DOHH2 (cell line): Measurements from ENCODE around the gene SMC1B.

ENCODE experiments used
- H3F3A ChIP-seq: fragments of 200-600 bp; sonication (generic), shearing (Covaris generic); 2 replicates; pipeline ENCODE4 v1.6.0; 2016; ENCODE audit warnings: antibody characterized with exemption, mild to moderate bottlenecking; ENCODE audit not compliant: control insufficient read depth, insufficient read depth
- H3K27ac ChIP-seq: fragments of 200-600 bp; sonication (generic); 2 replicates; pipeline ENCODE4 v1.5.1; 2014; ENCODE audit warnings: low read depth, mild to moderate bottlenecking, low read length, moderate library complexity
- H3K27me3 ChIP-seq: fragments of 200-600 bp; sonication (generic); 2 replicates; pipeline ENCODE4 v1.6.1; 2014; ENCODE audit warnings: mild to moderate bottlenecking, low read length, mixed read lengths; ENCODE audit not compliant: control insufficient read depth
- H3K36me3 ChIP-seq: fragments of 200-600 bp; sonication (generic); 2 replicates; pipeline ENCODE4 v1.6.1; 2014; ENCODE audit warnings: mild to moderate bottlenecking, low read length, moderate library complexity, mixed read lengths; ENCODE audit not compliant: control insufficient read depth
- H3K4me1 ChIP-seq: fragments of 200-600 bp; sonication (generic); 2 replicates; pipeline ENCODE4 v1.6.1; 2014; ENCODE audit warnings: mild to moderate bottlenecking, low read length, mixed read lengths; ENCODE audit not compliant: control insufficient read depth
- H3K4me2 ChIP-seq: fragments of 200-600 bp; sonication (generic); 2 replicates; pipeline ENCODE4 v1.6.0; 2014; ENCODE audit warnings: mild to moderate bottlenecking, low read length, moderate library complexity
- H3K4me3 ChIP-seq: fragments of 200-600 bp; sonication (generic); 2 replicates; pipeline ENCODE4 v1.5.1; 2014; ENCODE audit warnings: mild to moderate bottlenecking, low read length, mixed read lengths
- H3K79me2 ChIP-seq: fragments of 200-600 bp; sonication (generic); 2 replicates; pipeline ENCODE4 v1.6.1; 2014; ENCODE audit warnings: mild to moderate bottlenecking, low read length, mixed read lengths; ENCODE audit not compliant: control insufficient read depth
- H3K9me2 ChIP-seq: fragments of 200-600 bp; sonication (generic); replicated peaks from 2 replicates; pipeline ENCODE4 v1.6.1; 2014; ENCODE audit warnings: mild to moderate bottlenecking, low read length, mixed read lengths; ENCODE audit not compliant: control insufficient read depth
- H3K9me3 ChIP-seq: fragments of 200-600 bp; sonication (generic); 2 replicates; pipeline ENCODE4 v1.6.1; 2014; ENCODE audit warnings: antibody characterized with exemption, low read length, mixed read lengths; ENCODE audit not compliant: control insufficient read depth, insufficient read depth
- H4K20me1 ChIP-seq: fragments of 200-600 bp; sonication (generic); 2 replicates; pipeline ENCODE4 v1.6.0; 2014; ENCODE audit warnings: low read depth, mild to moderate bottlenecking, antibody characterized with exemption, low read length, moderate library complexity; ENCODE audit not compliant: control insufficient read depth, insufficient read depth
- EZH2phosphoT487 ChIP-seq: fragments of 200-600 bp; sonication (generic); IDR thresholded peaks from 2 replicates; pipeline ENCODE4 v1.6.1; 2017; ENCODE audit warnings: borderline replicate concordance, mild to moderate bottlenecking, antibody characterized with exemption, low read length, moderate library complexity, mixed read lengths
- TF ChIP-seq, protein P1 (sequence below): fragments of 200-600 bp; sonication (generic); IDR thresholded peaks from one replicate; pipeline ENCODE4 v1.5.1; 2014; ENCODE audit warnings: antibody characterized with exemption, mild to moderate bottlenecking, low read depth, low read length; ENCODE audit not compliant: poor library complexity, severe bottlenecking

Gene SMC1B

DNA sequence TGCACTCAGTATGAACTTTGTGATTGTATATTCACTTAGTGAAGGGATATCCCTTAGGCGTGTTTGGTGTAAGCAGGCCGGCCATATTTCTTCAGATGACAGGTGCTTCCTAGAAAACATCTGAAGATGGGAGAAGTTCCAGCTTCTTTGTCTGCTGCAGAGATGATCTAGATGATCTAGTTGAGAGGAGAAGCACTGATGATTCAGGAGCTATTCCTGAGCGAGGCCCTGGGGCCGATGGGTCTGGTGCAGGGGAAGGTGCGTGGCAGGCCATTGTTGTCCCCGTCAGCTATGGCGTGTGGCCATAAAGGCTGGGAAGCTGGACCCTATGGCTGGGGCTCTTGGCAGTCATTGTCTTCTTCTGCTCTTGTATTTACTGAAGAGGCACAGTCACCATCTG is 89.7 kb downstream of the SMC1B start:
- no peak overlapping the region for H3K27ac ChIP-seq
- peaks cover 31% of the 10 kb centered on the region for H3K79me2 ChIP-seq
- no peaks in the 10 kb centered on the region for H3K9me2 ChIP-seq
- no peak overlapping the region for H3K4me3 ChIP-seq
- peaks cover 24% of the 10 kb centered on the region for H3K36me3 ChIP-seq
- no peaks in the 10 kb centered on the region for H3K9me3 ChIP-seq
- no peaks in the 10 kb centered on the region for H3F3A ChIP-seq
- H3K4me2 ChIP-seq: no peak overlapping the region
- no peaks in the 10 kb centered on the region for H3K27me3 ChIP-seq
- no peaks in the 10 kb centered on the region for H4K20me1 ChIP-seq
- TF ChIP-seq, protein P1, sequence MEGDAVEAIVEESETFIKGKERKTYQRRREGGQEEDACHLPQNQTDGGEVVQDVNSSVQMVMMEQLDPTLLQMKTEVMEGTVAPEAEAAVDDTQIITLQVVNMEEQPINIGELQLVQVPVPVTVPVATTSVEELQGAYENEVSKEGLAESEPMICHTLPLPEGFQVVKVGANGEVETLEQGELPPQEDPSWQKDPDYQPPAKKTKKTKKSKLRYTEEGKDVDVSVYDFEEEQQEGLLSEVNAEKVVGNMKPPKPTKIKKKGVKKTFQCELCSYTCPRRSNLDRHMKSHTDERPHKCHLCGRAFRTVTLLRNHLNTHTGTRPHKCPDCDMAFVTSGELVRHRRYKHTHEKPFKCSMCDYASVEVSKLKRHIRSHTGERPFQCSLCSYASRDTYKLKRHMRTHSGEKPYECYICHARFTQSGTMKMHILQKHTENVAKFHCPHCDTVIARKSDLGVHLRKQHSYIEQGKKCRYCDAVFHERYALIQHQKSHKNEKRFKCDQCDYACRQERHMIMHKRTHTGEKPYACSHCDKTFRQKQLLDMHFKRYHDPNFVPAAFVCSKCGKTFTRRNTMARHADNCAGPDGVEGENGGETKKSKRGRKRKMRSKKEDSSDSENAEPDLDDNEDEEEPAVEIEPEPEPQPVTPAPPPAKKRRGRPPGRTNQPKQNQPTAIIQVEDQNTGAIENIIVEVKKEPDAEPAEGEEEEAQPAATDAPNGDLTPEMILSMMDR: no peak
- no peak for TF ChIP-seq EZH2phosphoT487
- H3K4me1 ChIP-seq: peaks cover 8% of the 10 kb centered on the region

DNA sequence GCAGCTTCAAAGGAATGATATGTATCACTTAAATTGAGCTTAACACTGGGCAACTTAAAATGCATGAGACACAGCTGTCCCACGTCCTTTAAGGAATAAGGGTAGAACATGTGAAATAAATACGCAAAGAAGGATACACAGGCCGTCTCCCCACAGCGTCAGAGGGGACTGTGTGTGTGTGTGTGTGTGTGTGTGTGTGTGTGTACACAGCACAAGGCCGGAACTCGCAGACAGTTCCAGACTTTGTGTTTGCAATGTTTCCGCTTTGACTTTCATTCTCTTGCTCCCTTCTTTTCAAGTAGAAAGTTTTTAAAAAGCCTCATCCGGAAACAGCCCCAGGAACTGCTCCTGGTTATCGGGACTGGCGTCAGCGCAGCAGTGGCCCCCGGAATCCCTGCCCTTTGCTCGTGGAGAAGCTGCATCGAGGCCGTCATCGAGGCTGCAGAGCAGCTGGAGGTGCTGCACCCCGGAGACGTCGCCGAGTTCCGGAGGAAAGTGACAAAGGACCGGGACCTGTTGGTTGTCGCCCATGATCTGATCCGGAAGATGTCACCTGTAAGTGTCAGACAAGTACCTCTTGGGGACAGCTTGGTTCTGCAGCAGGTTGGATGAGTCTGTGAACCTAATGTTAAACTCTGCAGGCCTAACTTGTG is 90.4 kb downstream of the SMC1B start:
- H3K4me1 ChIP-seq: peaks cover 15% of the 10 kb centered on the region
- H3K79me2 ChIP-seq: peaks cover 38% of the 10 kb centered on the region
- peaks cover 24% of the 10 kb centered on the region for H3K36me3 ChIP-seq
- no peak overlapping the region for H3K27ac ChIP-seq
- H3K27me3 ChIP-seq: no peaks in the 10 kb centered on the region
- H3K4me2 ChIP-seq: no peak overlapping the region
- no peaks in the 10 kb centered on the region for H4K20me1 ChIP-seq
- H3K9me3 ChIP-seq: no peaks in the 10 kb centered on the region
- TF ChIP-seq, protein P1: no peak
- TF ChIP-seq EZH2phosphoT487: no peak
- H3K4me3 ChIP-seq: no peak overlapping the region
- no peaks in the 10 kb centered on the region; the same call in 1 of the 2 replicates for H3F3A ChIP-seq
- H3K9me2 ChIP-seq: no peaks in the 10 kb centered on the region

DNA sequence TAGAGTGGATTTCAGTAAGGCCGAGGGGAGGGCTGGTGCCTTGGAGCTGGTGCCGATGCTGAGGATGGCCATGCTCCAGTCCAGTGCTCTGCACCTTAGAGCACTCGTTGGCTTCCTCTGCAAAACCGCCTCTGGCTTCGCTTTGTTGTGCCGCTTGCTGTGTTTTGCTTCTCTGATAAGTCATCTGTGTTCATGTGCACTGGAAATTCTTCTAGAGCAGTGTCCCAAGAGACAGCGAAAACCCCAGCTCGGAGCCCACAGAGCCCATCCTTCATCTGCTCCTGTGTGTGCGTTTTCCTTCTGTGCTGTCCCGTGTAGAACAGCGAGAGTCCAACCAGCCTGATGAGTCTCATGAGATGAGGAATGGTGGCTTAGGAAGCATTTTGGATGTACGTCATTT is 91.6 kb downstream of the SMC1B start:
- no peaks in the 10 kb centered on the region for H3K27me3 ChIP-seq
- H3K36me3 ChIP-seq: peaks cover 20% of the 10 kb centered on the region
- no peaks in the 10 kb centered on the region for H3K9me3 ChIP-seq
- H3K4me1 ChIP-seq: peaks cover 21% of the 10 kb centered on the region
- 0 out of 2 replicates have a peak, but pooled peaks cover 2% of the 10 kb centered on the region for H4K20me1 ChIP-seq
- TF ChIP-seq, protein P1: no peak
- TF ChIP-seq EZH2phosphoT487: no peak
- H3K27ac ChIP-seq: no peak overlapping the region
- no peaks in the 10 kb centered on the region for H3K9me2 ChIP-seq
- H3K79me2 ChIP-seq: peaks cover 50% of the 10 kb centered on the region
- H3K4me3 ChIP-seq: no peak overlapping the region
- H3K4me2 ChIP-seq: no peak overlapping the region
- H3F3A ChIP-seq: no peaks in the 10 kb centered on the region; the same call in 1 of the 2 replicates
